ENCODE data around the gene PEF1. TPM values are rescaled to one million over a fixed set of nuclear protein-coding genes. Genes with fewer than 3 reads are reported as not detected.

PEF1 gene
- total RNA-seq, 2 experiments from 2014 or later, result 63.2 to 64.7 TPM

DNA sequence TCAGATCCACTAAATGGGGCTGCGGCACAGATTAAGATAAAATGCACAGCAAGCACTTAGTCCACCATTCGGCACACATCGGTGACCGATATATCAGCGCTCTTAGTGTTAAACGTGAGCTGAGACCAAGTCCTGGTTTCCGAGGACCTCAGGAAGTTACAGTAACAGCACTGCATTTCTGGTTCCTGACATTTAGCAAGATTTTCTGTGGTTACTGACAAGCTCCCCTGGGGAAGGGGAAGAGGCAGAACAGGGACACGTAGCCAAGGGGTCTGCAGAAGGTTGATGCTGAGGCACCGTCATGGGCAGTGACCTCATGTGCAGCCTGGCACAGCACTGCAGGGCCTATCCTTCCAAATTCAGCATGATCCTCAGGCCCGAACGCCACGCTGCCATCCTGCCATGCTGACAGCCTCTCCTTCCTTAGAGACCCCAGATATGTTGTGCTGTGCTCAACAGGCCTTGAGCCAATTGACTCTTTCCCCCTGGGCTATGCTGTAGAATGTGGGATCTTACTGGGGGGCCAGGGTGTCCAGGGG is 13.4 kb upstream of the PEF1 start:
- POLR2A ChIA-PET, result interaction anchor here (0.6 kb wide), 1 partner anchor 806 kb away, joined by 16 read pairs; no protein-coding TSS in a partner anchor
- CTCF ChIA-PET, result interaction anchor here (1.1 kb wide), 1 partner anchor 12 kb away, joined by 3 read pairs; no protein-coding TSS in a partner anchor

DNA sequence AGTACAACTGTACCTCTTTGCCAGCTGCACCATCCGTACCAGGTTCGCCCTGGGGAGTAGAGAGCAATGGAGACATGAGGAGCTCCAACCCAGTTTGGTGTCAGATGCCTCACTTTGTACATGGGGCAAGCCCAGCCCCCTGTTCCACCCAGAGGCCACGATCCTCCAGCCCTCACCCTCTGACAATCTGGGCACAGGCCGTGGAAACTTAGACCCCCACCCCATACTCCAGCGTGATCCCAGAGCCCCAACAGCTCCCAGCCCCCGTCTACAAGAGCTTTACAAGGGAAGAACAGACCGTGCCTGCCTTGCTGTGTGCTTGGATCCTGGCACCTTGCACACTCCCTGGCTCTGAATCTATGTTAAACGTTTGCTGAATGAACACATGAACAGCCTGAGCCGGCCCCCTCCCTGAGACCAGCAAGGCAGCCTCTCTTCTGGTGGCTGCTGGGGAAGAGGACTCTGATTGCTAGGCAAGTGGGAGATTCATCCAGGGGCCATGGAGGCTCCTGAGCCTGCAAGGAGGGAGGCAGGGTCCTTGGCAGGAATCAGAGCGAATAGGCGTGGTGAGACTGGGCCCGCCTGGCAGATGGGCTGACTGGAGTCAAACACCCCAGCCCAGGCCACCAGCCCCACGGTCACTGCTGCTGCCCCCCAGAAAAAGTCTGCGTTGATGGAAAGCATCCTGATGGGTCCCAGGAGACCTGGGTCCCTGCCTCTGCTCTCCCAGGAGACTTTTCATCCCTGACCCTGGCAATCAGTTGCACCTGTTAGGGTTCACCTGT is 12.5 kb upstream of the PEF1 start:
- CTCF ChIA-PET, result no interaction called here

DNA sequence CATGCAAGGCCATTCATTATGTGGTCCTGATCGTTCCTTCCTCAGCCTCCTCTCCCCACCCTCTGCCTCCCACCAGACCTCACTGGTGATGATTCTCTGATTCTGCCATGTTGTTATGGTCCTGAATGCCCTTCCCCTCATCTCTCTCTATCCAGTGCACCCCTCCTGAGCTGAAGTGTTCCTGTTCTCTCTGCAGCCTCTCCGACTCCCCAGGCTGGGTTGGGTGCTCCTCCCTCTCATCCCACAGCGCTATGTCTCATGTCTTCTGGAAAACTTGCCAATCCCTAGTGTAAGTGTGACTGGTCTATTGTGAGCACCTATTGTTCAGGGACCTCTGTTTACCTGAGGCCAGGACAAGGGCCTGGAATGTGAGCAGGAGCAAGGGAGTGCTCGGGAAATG is 11.1 kb upstream of the PEF1 start:
- ChIA-PET CTCF (no interaction called here), POLR2A (no interaction called here)

More for the DNA sequence above, 12.5 kb upstream of the PEF1 start:
- POLR2A ChIA-PET, result interaction anchor here (0.6 kb wide), 1 partner anchor 807 kb away, joined by 16 read pairs; no protein-coding TSS in a partner anchor

DNA sequence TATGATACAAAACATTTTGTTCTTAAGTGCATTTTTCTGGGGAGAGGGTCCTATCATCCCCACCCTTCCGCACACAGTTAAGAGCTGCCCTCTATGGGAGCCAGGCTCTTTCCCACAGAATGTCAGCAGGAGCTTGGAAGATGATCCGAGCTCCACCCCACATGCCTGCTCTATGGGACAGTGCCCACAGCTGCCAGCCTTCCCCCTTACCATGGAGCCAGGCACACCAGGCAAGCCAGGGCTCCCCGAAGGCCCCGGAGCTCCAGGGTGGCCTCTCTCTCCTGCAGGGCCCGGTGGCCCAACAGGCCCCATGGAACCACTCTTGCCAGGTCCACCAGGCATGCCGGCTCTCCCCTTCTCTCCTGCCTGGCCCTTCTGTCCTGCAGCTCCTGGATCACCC is 10.4 kb upstream of the PEF1 start:
- CTCF ChIA-PET, result interaction anchor here (0.6 kb wide), 1 partner anchor 61 kb away, joined by 4 read pairs; no protein-coding TSS in a partner anchor
- POLR2A ChIA-PET, result no interaction called here

DNA sequence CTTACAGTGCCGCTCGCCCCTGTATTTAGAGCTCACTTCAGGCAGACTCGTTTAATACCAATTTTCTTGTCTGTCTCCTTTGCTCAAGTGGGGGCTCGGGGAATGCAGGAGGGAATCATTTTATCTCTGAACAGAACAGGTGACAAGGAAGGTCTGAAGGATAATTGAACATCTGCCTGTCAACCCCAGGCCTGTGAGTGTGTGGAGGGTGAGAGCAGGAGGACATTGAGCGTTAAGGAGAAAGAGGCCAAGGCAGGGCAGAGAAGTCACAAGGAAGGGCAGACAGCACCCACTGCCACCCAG is 9.7 kb upstream of the PEF1 start:
- ChIA-PET POLR2A (no interaction called here), CTCF (no interaction called here)

DNA sequence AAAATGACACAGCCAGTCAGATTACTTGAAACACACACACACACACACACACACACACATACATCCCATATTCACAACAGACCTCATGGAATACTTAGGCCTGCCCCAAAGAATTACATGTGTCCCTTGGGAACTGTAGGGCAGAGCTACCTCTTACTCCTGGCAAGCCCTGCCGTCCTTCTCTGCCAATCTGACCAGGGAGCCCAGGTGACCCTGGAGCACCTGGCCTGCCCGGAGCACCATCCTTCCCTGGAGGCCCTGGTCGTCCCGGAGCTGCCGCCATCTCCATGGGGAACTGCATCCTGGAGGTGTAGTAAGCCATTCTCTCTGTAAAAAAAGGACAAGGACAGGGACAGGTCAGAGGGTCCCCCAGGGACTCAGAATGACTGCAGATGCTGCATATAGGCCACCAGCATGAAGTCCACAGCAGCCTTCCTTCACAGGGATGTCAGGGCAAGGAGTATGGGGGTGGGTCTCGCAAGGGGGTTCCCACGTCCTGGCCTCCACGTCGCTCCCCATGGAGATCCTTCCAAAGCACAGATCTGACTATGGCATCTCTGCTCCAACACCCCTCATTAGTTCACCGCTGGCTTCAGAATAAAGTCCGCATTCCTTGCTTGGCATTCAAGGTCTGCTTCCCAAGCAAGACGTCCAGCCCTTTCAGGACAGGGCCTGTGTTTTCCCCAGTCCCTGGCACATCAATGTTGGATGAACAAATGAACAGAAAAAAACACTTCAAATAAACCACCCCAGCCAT is 9.2 kb upstream of the PEF1 start:
- POLR2A ChIA-PET, result no interaction called here
- CTCF ChIA-PET, result no interaction called here

DNA sequence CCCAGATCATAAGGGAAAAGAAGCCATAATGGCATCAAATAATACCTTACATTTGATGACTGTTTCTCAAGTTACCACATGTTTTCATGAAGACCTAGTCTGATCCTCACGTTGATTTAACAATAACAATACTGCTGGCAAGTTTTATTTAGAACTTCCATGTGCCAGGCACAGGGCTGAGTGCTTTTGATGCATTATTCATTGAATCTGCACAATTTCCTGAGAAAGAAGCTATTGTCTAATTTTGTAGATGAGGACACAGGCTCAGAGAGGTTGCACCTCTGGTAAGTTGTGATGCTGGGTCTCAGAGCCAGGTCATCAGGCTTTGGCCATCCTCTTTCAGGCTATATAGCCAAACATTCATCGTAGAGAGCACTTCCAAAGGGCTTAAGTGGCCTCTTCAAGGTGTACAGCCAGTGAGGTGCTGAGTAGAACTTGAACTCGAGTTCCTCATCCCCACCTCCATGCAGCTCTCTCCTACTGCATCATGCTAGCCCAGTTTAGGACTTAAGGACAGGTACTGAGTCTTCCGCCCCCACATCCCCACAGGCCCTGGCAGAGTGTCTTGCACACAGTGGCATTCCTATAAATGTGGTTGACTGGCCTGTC is 8.3 kb upstream of the PEF1 start:
- CTCF ChIA-PET, result no interaction called here
- POLR2A ChIA-PET, result no interaction called here

DNA sequence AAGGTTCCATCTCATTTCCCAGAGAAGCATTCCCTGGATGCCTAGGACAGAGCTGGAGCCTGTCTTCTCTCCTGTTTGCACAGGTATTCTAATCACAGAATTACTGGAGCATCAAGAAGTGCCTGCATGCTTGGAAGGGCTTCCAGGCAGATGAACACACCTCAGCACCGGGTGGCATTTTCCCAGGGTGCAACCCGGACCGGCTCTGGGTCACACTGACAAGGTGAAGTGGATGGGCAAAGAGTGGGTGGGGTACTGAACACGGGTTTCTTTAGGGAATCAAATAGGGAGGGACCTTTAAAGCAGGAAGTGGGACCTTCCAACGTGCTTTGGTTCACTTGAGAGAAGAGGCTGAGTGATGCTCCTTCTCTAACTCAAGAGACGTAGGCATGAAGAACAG is 7.1 kb upstream of the PEF1 start:
- POLR2A ChIA-PET, result no interaction called here
- CTCF ChIA-PET, result interaction anchor here (0.9 to 1.8 kb wide), 2 partner anchors 18 to 87 kb away, joined by 3 to 4 read pairs; no protein-coding TSS in a partner anchor

DNA sequence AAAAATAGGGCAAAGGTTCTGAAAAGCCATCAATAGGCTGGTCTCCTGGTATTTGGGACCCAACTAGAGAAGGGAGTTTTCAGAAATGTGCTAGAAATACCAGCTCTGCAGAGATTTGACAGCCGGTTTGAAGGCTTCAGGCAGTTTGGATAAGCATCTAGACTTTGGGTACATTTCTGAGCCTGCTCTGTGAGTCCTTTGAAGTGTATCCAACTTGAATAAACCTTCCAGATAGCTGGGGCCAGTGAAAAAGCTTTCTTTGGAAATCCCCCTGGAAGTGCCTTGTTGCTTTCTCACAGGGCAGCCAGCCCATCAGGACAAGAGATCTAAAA is 6.4 kb upstream of the PEF1 start:
- ChIA-PET POLR2A (no interaction called here), CTCF (interaction anchor here (0.9 to 1.8 kb wide), 2 partner anchors 18 to 86 kb away, joined by 3 to 4 read pairs; no protein-coding TSS in a partner anchor)

DNA sequence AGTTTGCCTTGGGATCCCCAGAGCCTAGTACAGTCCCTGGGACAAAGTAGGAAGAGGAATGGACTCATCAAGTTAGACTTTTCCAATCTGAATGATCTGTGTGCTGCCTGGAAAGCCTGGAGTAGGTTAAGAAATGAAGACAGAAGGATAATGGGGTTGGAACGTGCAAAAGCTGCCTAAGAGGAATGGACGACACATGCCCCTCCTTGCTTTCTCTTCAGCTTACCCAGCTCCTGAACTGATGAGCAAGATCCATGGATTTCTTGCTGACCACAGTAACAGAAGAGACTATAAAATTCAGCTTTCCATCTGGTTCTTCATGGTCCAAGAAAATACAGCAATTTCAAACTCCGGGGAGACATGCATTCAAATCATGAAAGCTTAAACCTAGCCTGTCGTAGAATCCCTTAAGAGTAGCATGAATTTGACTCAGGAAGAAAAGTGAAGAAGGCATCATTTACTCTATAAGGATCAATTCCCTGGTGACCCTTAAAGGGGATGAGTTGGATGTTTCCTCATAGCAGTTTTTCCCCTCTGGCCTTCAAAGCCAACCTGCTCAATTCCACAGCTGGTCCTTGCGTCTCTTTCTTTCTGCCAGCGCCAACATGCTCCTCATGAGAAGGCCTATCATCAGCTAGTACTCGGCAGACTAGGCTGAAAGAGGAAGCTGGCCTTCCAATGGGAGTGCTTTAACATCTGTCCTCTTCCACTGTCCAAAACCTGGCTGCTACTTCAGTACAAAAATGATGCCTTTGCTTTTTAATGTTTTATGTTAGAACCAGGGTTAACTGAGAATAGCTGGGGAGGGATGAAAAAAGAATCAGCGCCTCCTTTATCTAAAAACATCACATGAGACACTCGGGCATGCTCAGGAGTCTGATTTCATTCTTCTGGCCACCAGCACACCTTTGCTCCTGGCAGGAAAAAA is 5.7 kb upstream of the PEF1 start:
- POLR2A ChIA-PET, result no interaction called here

DNA sequence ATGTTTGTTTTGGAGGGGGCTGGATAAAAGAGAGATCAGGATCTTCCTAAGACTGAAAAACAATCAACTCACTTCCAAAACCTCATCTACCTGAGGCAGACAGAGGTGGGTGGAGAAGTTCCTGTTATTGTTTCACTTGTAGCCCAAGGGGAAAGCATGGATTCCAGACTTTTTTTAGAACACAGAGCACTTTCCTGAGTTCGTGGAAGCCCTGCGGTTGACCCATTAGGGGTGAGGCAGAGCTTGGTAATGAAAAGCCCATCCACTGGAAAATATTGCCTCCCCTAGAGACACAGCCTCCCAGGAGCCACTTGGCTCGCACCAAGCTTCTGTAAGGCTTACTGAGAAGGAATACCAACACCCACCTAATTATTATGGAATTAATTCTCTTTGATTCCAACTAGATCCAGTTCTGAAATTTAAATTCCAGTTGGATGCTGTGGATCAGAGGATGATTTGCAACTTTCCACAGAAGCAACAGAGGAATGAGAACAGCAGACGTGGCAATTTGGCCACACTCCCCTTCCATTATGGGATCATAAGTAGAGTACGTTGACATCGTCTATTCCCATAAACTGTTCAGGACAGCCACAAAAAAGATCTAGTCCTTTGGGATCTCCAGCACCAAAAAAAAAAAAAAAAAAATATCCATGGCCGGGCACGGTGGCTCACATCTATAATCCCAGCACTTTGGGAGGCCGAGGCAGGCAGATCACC is 4.1 kb upstream of the PEF1 start:
- CTCF ChIA-PET, result interaction anchor here (0.7 kb wide), 1 partner anchor 100 kb away, joined by 4 read pairs; no protein-coding TSS in a partner anchor

More for the DNA sequence above, 5.7 kb upstream of the PEF1 start:
- CTCF ChIA-PET, result interaction anchor here (1.8 kb wide), 1 partner anchor 17 kb away, joined by 4 read pairs; no protein-coding TSS in a partner anchor

DNA sequence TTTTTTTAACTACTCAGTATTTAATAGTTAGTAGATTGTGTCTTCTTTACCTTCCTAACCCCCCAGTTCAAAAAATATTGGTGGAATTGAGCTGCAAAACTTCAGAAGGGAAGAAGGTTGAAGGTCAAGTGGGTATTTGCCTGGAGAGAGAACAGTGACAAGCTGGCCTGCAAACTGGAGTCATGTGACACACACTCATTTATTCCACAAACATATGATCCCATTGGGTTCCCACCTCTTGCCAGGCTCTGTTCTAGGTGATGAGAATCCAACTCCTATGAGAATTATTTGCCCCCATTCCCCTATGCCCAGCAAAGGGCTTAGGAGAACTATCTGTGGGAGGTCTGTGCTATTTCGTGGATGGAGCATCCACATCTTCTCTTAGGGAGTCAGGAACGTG is 3.5 kb upstream of the PEF1 start:
- CTCF ChIA-PET, result interaction anchor here (0.7 to 1.9 kb wide), 2 partner anchors 99 to 141 kb away, joined by 4 to 7 read pairs; no protein-coding TSS in a partner anchor
- POLR2A ChIA-PET, result no interaction called here

More for the DNA sequence above, 4.1 kb upstream of the PEF1 start:
- POLR2A ChIA-PET, result no interaction called here

DNA sequence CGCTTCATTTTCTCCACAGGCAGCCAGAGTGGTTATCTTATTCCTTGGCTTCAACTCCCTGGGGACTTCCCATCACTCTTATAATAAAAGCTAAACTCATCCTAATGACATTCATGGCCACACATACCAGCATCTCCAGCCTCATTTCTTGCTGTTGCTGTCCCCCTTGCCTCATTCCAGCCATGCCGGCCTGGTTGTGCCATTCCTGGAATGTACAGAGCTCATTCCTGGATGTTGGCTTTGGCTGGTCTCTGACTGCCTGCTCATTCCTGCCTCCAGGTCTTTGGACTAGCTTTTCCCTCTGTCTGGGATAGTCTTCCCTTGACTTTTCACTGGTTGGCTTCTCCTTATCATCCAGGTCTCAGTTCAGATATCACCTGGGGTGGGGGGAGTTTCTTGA is 2.4 kb upstream of the PEF1 start:
- ChIA-PET POLR2A (no interaction called here), CTCF (interaction anchor here (1.9 kb wide), 1 partner anchor 142 kb away, joined by 7 read pairs; no protein-coding TSS in a partner anchor)

DNA sequence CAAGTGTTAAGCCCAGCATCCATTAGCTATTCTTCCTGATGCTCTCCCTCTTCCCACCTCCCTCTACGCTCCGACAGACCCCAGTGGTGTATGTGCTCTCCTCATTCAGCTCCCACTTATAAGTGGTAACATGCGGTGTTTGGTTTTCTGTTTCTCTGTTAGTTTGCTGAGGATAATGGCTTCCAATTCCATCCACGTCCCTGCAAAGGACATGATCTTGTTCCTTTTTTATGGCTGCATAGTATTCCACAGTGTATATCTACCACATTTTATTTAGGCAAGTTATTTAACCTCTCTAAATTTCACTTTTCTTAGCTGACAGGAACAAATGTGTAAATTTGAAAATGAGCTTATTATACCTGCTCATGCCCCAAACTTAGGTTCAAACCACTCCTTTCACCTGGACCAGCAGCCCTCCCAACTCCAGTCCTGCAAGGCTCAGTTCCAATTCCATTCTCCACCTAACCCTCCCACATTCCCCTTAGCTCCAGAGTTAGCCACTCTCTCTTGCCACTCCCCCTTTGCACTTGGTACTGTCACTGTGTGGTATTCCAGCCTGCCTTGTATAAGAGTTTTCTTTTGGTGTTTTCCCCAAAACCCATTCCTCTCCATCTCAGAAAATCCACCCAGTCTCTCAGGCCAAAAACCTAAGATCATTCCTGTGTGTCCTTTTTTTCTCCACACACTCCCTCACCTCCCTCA is 1.7 kb upstream of the PEF1 start:
- ChIA-PET POLR2A (no interaction called here), CTCF (interaction anchor here (0.8 to 1.9 kb wide), 2 partner anchors 52 to 143 kb away, joined by 3 to 7 read pairs; no protein-coding TSS in a partner anchor)

DNA sequence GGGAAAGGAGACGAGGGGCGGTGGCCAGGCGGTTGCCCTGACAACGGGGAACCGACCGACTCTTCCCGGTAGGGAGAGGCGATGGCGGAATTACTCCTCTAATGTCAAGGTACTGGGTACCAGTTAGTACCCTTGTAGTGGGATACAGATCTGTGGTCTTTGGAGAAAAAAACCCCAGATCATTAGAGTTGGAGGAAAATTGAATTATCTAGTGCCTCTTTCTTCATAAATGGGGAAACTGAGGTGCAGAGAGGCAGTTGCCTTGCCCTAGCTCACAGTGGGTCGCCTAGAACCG is 545 bp upstream of the PEF1 start:
- ChIA-PET CTCF (interaction anchor here (0.7 to 1.4 kb wide), 7 partner anchors 9 to 144 kb away, joined by 3 to 5 read pairs (median 3); partner anchors contain the start of gene HCRTR1), POLR2A (interaction anchor here (0.6 to 1.9 kb wide), 3 partner anchors 59 to 412 kb away, joined by 3 to 6 read pairs (median 3); no protein-coding TSS in a partner anchor)

DNA sequence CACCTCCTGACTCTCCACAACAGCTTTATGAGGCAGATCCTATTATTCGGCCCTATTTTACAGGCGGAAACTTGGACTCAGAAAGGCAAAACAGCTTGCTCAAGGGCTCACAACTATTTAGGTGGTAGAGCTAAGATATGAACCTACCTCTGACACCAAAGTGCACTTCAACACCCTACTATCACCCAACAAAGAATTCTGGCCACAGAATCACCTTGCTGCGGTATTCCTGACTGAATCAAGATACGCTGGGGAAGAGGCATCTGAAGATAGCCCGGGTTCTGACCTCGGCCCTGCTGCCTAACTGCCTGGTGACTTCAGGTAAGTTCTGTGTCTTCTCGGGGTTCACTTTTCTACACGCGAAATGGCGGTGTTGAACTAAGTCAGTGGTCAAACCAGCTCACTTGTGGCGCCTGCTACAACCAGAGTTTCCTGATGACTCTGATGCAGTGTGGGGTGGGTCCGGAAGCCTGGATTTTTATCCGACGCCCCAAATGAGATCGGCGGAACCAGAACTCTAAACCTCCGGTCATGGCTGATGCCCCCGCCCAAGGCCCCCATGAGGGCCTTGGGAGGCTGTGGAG is 608 bp downstream of the PEF1 start:
- POLR2A ChIA-PET, result interaction anchor here (1.9 kb wide), 1 partner anchor 145 kb away, joined by 6 read pairs; no protein-coding TSS in a partner anchor
- CTCF ChIA-PET, result interaction anchor here (1.1 to 1.4 kb wide), 2 partner anchors 26 to 145 kb away, joined by 3 to 5 read pairs; partner anchors contain the start of gene HCRTR1

DNA sequence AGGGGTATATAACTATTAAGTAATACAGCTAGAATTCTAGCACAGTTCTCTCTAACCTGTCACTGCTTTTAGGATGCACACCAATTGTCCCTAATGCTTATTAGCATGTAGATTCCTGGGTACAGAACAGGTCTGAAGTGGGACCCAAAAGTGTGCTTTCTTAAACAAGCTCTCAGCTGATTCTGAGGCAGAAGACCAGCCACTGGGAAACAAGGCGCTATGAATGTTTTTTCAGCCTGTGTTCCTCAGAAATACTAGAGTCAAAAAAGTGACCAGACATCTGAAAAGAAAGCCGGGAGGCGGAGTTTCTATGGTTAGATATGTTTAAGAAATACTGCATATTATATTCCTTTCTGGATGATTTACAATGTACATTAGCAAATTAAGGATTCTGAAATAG is 1.8 kb downstream of the PEF1 start:
- ChIA-PET CTCF (interaction anchor here (0.9 to 1.1 kb wide), 2 partner anchors 10 to 78 kb away, joined by 3 read pairs; no protein-coding TSS in a partner anchor), POLR2A (no interaction called here)
